ENCODE data around the gene UHMK1.

DNA sequence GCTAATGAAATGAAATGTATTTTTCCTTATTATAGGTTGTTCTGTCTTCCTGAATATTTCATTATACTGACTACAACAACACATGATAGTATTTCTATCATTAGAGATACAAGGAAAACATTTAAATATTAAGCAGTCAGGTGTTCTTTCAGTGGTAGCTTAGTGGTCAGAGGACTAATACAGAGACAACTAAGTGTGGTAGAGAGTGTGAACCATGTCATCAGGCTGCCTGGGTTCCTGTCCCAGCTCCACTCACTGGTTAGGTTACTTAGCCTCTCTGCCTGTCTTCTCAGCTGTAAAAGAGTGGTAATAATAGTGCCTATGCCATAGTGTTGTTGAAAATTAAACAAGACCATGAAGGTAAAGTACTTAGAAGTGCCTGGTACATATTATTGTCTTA, 67.8 kb downstream of the UHMK1 start:
- TF ChIP-seq, protein P1, sequence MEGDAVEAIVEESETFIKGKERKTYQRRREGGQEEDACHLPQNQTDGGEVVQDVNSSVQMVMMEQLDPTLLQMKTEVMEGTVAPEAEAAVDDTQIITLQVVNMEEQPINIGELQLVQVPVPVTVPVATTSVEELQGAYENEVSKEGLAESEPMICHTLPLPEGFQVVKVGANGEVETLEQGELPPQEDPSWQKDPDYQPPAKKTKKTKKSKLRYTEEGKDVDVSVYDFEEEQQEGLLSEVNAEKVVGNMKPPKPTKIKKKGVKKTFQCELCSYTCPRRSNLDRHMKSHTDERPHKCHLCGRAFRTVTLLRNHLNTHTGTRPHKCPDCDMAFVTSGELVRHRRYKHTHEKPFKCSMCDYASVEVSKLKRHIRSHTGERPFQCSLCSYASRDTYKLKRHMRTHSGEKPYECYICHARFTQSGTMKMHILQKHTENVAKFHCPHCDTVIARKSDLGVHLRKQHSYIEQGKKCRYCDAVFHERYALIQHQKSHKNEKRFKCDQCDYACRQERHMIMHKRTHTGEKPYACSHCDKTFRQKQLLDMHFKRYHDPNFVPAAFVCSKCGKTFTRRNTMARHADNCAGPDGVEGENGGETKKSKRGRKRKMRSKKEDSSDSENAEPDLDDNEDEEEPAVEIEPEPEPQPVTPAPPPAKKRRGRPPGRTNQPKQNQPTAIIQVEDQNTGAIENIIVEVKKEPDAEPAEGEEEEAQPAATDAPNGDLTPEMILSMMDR (IDR thresholded peaks at IDR 0.05; ENCODE audit: low read depth, low read length): no peak
- TF ChIP-seq POLR2A (IDR thresholded peaks at IDR 0.05; ENCODE audit: extremely low read depth, insufficient read length) (no peak), MAX (IDR thresholded peaks at IDR 0.05; ENCODE audit: low read depth, low read length) (no peak), MYC (IDR thresholded peaks at IDR 0.05; ENCODE audit: low read depth, low read length) (no peak)
